HUES48 (cell line): ENCODE data around the gene A2ML1.
A peak's percentile ranks its signal among the peaks of the same experiment; 100 is the strongest.
"Not testable (repeated sequence)": the region's sequence is repeated elsewhere in the genome, so short reads cannot be mapped to it uniquely, and the experiment has no call there.

Source experiments
- H3K27ac ChIP-seq: one replicate; pipeline ENCODE4 v1.7.0; 2013; ENCODE audit warnings: low read depth, low read length, inconsistent platforms
- H3K27me3 ChIP-seq: 2 replicates; pipeline ENCODE4 v1.6.1; 2013; ENCODE audit warnings: mild to moderate bottlenecking, low read length; ENCODE audit not compliant: control insufficient read depth, insufficient read depth
- H3K36me3 ChIP-seq: 2 replicates; pipeline ENCODE4 v1.6.1; 2013; ENCODE audit warnings: low read length; ENCODE audit not compliant: control insufficient read depth, insufficient read depth
- H3K4me1 ChIP-seq: 2 replicates; pipeline ENCODE4 v1.6.1; 2013; ENCODE audit warnings: mild to moderate bottlenecking, low read length; ENCODE audit not compliant: control insufficient read depth, insufficient read depth
- H3K4me3 ChIP-seq: 2 replicates; pipeline ENCODE4 v1.5.1; 2013; ENCODE audit warnings: mild to moderate bottlenecking, low read depth, low read length
- H3K9ac ChIP-seq: 2 replicates; pipeline ENCODE4 v1.6.1; 2013; ENCODE audit warnings: mild to moderate bottlenecking, low read depth, low read length, moderate library complexity
- H3K9me3 ChIP-seq: 2 replicates; pipeline ENCODE4 v1.6.1; 2013; ENCODE audit warnings: low read length; ENCODE audit not compliant: control insufficient read depth, insufficient read depth

A2ML1 gene

DNA sequence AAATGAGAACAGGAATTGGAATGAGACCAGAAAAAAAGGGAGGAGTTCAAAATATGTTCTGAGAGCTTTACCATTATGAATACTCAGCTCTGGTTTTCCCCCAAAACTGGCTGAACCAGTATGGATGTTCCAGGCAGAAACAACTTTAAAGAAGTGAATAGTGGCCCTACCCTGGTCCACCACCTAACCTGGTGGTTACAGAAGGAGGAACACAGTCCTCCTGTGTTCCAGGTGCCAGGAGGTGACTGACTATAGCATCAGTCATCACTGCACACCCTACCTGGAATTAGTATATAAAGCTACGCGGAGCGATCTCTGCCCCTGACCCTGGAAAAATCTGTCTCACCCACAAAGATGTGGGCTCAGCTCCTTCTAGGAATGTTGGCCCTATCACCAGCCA lies at the start of gene A2ML1:
TSS of gene A2ML1 (plus strand) at position 324 of the 400 bp plus-strand sequence. CDS start at position 355, 31 bp downstream.
- Histone ChIP-seq H3K27ac (no peak within 1 kb of the TSS), H3K9me3 (no peaks in the 10 kb centered on the region), H3K27me3 (no peaks in the 10 kb centered on the region), H3K4me1 (peaks cover 40% of the 10 kb centered on the region), H3K4me3 (no peak within 1 kb of the TSS), H3K9ac (no peak within 1 kb of the TSS), H3K36me3 (no peaks in the 10 kb centered on the region)

DNA sequence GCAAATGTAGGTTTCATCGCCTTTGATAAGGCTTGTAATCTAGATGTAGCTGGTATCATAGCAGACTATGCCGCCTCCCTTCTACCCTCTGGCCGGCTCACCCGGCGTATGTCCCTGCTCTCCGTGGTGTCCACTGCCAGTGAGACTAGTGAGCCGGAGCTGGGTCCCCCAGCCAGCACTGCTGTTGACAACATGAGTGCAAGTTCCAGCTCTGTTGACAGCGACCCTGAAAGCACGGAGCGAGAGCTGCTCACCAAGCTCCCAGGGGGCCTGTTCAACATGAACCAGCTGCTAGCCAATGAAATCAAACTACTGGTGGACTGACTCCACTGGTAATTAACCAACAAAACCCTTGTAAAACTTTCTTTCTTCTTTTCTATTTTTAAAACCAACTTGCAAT lies 49.0 kb upstream of the A2ML1 start:
- H3K27me3 ChIP-seq, result no peaks in the 10 kb centered on the region
- no peak overlapping the region for H3K27ac ChIP-seq
- H3K4me1 ChIP-seq, result peaks cover 16% of the 10 kb centered on the region
- no peak overlapping the region for H3K9ac ChIP-seq
- no peak overlapping the region for H3K4me3 ChIP-seq
- no peaks in the 10 kb centered on the region for H3K9me3 ChIP-seq
- H3K36me3 ChIP-seq, result peaks cover 64% of the 10 kb centered on the region

DNA sequence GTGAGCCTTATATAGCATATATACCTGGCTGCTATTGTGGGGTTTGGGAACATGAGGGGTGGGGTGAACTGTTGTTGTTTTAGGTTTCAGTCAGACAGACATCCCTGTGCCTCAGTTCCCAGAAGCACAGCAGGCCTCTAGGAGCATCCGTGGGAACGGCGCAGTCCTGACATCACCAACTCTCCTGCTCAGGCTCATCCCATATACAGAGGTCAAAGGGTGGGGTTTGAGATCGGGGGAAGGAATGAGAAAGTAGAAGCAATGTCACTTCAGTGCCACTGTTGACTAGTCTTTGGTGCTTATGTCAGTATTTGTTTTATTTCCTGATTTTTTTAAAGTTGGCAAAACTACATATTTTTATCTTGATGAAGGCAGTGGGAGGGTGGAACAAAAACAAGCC lies 43.1 kb upstream of the A2ML1 start:
- Histone ChIP-seq H3K27ac (no peak overlapping the region), H3K9me3 (no peaks in the 10 kb centered on the region), H3K4me1 (peaks cover 19% of the 10 kb centered on the region), H3K9ac (no peak overlapping the region), H3K4me3 (no peak overlapping the region), H3K27me3 (no peaks in the 10 kb centered on the region), H3K36me3 (peaks cover 71% of the 10 kb centered on the region)

DNA sequence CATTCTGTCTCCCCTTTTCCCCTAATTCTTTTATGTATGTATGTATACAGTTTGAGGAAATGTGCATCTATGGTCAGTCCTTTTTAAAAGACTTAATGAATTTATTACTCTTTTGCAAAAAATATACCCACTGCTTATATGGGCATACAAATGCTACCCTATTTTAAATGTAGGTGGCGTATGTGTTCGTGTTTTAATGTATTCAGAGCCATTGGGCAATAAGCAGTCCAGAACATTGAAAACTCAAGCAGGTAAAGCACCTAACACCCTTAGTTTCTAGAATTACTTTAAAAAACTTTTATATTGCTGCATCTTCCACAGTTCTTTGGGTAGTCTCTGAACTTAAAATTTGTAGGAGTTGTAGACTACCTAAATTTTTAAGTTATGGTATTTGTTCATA lies 42.6 kb upstream of the A2ML1 start:
- no peak overlapping the region for H3K4me3 ChIP-seq
- no peak overlapping the region for H3K9ac ChIP-seq
- H3K9me3 ChIP-seq, result no peaks in the 10 kb centered on the region
- H3K4me1 ChIP-seq, result peaks cover 19% of the 10 kb centered on the region
- peaks cover 65% of the 10 kb centered on the region for H3K36me3 ChIP-seq
- no peak overlapping the region for H3K27ac ChIP-seq
- H3K27me3 ChIP-seq, result no peaks in the 10 kb centered on the region

DNA sequence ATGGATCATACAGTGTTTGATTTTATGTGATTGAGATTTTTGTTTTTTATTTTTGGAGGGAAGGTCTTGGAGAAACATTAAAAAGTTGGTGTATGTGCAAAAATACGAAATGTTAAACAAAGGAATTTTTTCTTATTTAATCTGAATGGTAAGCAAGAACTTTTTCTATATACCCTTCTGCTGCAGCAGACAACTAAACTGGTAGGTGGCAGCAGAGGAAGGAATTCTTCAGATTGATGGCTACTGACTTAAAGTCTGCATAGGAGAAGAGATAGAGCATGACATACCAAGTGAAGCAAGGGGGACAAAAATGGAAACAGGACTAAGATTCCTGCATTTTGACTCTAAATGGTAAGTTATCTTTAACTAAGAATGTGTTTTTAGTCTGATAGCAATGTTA lies 42.0 kb upstream of the A2ML1 start:
- peaks cover 60% of the 10 kb centered on the region for H3K36me3 ChIP-seq
- H3K27ac ChIP-seq, result no peak overlapping the region
- H3K4me3 ChIP-seq, result no peak overlapping the region
- no peaks in the 10 kb centered on the region for H3K27me3 ChIP-seq
- H3K9ac ChIP-seq, result no peak overlapping the region
- no peaks in the 10 kb centered on the region for H3K9me3 ChIP-seq
- peaks cover 19% of the 10 kb centered on the region for H3K4me1 ChIP-seq

DNA sequence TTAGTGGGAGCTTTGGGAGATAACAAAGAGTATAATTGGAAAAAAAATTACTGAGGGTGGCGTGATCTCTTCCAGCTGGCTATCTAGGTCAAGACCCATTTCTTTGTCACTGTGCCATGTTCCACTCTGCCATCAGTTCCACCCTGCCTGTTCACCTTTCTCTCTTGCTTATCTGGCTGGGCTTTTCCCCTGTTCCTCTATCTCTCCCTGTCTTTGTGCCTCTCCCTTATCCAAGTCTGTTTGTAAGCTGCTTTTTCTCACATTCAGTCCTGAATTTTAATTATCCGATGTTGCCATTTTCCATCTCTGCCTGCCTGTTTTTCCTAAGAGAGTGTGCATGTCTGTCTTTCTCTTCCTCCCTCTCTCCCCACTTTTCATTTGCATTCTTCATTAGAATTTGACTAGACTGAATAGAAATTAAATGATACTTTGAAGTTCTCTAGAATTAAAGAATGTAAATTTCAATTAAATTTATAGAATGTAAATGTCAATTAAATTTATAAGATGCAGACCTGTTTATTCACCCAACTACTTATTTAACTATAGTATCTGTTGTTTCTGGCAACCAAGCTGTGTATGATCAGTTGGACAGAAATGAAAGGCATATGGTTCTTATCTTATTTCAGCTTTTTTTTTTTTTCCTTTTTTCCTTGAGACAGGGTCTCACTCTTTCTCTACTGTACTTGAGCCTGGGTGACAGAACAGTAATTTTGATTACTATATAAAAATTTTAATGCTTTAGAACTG lies 40.9 kb upstream of the A2ML1 start:
- Histone ChIP-seq H3K4me3 (no peak overlapping the region), H3K27ac (no peak overlapping the region), H3K36me3 (peaks cover 50% of the 10 kb centered on the region), H3K27me3 (no peaks in the 10 kb centered on the region), H3K9me3 (peaks cover 5% of the 10 kb centered on the region), H3K9ac (no peak overlapping the region), H3K4me1 (peaks cover 19% of the 10 kb centered on the region)

DNA sequence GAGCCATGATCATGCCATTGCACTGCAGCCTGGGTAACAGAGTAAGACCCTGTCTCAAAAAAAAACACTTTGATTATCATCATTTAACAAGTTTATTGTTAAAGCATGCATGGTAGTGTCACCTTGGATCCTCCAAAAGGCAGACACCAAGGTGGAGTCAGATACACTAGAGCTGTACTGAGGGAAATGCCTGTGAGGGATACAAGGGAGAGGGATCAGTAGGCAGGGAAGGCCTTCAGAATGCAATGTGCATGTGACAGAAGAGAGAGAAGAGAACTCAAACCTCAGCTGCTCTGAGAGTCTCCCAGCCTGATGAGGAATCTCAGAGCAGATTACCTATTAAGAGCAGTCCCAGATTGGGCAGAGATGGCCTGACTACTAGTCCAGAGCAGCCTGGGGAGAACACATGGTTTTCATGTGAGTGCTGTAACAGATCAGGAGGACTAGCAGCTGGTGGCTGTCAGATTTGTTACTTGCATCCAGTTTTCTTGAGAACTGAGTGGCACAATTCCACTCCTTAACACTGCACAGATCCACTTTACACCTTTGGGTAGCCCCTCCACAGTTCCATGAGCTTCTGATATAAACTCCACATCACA lies 38.0 kb upstream of the A2ML1 start:
- H3K36me3 ChIP-seq, result peaks cover 24% of the 10 kb centered on the region
- H3K27ac ChIP-seq, result no peak overlapping the region
- no peak overlapping the region for H3K4me3 ChIP-seq
- H3K9ac ChIP-seq, result no peak overlapping the region
- H3K4me1 ChIP-seq, result peaks cover 5% of the 10 kb centered on the region; the same call in 1 of the 2 replicates
- H3K9me3 ChIP-seq, result peaks cover 9% of the 10 kb centered on the region
- no peaks in the 10 kb centered on the region for H3K27me3 ChIP-seq

DNA sequence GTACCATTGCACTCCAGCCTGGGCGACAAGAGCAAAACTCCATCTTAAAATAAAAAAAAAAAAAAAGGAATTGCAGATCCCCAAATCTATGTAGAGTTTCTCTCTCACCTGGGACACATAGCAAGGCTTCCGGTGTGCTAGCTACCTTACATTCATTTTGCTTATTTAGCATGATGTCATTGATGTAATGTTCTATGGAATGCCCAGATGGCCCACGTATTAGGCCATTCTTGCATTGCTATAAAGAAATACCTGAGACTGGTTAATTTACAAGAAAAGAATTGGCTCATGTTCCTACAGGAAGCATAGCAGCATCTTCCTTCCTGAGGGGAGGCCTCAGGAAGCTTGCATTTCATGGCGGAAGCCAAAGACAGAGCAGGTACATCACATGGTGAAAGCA lies 36.9 kb upstream of the A2ML1 start:
- Histone ChIP-seq H3K4me3 (no peak overlapping the region), H3K27ac (no peak overlapping the region), H3K36me3 (peaks cover 26% of the 10 kb centered on the region), H3K4me1 (no peaks in the 10 kb centered on the region), H3K9me3 (peaks cover 9% of the 10 kb centered on the region), H3K27me3 (no peaks in the 10 kb centered on the region), H3K9ac (no peak overlapping the region)

DNA sequence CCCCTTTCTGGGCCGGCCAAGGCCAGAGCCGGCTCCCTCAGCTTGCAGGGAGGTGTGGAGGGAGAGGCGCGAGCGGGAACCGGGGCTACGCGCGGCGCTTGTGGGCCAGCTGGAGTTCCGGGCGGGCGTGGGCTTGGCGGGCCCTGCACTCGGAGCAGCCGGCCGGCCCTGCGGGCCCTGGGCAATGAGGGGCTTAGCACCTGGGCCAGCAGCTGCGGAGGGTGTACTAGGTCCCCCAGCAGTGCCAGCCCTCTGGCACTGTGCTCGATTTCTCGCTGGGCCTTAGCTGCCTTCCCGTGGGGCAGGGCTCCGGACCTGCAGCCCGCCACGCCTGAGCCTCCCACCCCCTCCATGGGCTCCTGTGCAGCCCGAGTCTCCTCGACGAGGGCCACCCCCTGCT lies 35.2 kb upstream of the A2ML1 start:
- not testable (repeated sequence) for H3K27ac ChIP-seq, H3K27me3 ChIP-seq, H3K9ac ChIP-seq, H3K4me3 ChIP-seq, H3K4me1 ChIP-seq
- H3K36me3 ChIP-seq, result peaks cover 26% of the 10 kb centered on the region
- H3K9me3 ChIP-seq, result peaks cover 18% of the 10 kb centered on the region

DNA sequence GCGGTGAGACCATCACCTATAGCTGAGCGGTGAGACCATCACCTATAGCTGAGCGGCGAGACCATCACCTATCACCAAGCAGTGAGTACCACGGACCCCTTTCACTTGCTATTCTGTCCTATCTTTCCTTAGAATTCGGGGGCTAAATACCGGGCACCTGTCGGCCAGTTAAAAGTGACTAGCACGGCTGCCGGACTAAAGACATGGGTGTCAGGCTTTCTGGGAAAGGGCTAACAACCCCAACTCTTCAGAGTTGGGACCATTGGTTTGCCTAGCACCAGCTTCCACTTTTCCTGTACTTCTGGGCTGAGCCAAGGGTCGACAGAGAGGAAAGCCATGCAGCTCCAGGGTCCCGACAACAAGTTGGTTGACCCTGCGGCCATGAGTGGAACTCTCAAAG lies 33.7 kb upstream of the A2ML1 start:
- H3K9ac ChIP-seq, result peak overlapping the region; percentile 90
- H3K4me3 ChIP-seq, result peak overlapping the region; percentile 97
- H3K9me3 ChIP-seq, result peaks cover 22% of the 10 kb centered on the region
- peaks cover 29% of the 10 kb centered on the region for H3K36me3 ChIP-seq
- H3K27me3 ChIP-seq, H3K4me1 ChIP-seq: not testable (repeated sequence)
- peak overlapping the region; percentile 59 for H3K27ac ChIP-seq

DNA sequence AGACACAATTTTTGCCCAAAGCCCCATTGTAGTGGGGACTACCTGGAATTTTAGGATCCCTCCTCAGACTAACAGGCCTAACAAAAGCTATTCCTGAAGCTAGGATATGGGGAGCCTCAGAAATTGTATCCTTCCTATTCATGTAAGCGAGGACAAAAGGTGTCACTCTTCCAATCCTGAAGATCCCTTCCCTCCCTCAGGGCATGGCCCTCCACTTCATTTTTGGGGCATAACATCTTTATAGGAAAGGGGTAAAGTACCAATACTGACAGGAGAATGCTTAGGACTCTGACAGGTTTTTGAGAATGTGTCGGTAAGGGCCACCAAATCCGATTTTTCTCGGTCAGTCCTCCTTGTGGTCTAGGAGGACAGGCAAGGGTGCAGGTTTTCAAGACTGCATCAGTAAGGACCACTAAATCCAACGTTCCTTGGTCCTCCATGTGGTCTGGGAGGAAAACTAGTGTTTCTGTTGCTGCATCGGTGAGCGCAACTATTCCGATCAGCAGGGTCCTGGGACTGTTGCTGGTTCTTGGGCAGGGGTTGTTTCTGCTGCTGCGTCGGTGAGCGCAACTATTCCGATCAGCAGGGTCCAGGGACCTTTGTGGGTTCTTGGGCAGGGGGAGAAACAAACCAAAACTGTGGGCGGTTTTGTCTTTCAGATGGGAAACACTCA lies 32.9 kb upstream of the A2ML1 start:
- peaks cover 36% of the 10 kb centered on the region for H3K36me3 ChIP-seq
- peak overlapping the region; percentile 97 for H3K4me3 ChIP-seq
- peak overlapping the region; percentile 91 for H3K27ac ChIP-seq
- H3K9ac ChIP-seq, result peak overlapping the region; percentile 90
- H3K9me3 ChIP-seq, result peaks cover 22% of the 10 kb centered on the region
- H3K27me3 ChIP-seq, H3K4me1 ChIP-seq: not testable (repeated sequence)
